ENCODE data around the gene NTM.

DNA sequence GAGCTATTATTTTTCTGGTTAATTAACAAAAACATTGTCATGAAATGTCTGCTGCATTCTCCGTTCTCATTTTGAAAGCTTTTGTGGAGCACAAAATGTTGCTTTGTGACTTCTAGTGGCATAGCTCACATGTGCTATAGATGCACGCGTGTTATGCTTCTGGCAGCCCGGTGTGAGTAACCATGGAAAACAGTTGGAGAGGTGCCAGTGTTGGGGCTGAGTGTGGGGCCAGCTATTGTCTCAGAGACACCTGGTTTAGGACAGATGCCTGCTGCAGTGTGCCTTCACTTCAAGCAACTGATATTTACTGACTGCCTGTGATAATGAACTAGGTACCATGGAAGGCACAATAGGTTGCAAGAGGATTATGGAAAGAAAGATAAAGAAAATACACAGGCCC is 760.6 kb downstream of the NTM start:
- TF ChIP-seq, protein P1, sequence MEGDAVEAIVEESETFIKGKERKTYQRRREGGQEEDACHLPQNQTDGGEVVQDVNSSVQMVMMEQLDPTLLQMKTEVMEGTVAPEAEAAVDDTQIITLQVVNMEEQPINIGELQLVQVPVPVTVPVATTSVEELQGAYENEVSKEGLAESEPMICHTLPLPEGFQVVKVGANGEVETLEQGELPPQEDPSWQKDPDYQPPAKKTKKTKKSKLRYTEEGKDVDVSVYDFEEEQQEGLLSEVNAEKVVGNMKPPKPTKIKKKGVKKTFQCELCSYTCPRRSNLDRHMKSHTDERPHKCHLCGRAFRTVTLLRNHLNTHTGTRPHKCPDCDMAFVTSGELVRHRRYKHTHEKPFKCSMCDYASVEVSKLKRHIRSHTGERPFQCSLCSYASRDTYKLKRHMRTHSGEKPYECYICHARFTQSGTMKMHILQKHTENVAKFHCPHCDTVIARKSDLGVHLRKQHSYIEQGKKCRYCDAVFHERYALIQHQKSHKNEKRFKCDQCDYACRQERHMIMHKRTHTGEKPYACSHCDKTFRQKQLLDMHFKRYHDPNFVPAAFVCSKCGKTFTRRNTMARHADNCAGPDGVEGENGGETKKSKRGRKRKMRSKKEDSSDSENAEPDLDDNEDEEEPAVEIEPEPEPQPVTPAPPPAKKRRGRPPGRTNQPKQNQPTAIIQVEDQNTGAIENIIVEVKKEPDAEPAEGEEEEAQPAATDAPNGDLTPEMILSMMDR (IDR thresholded peaks at IDR 0.05) = no peak
- no peak for TF ChIP-seq POLR2A (IDR thresholded peaks at IDR 0.05)

Data from uterus (tissue), 2 donors.